GM13976 (cell line): ENCODE results near the gene PXN.

Experiments
- DNase-seq: peaks from one replicate; pipeline ENCODE4 v3.0.0; 2012; ENCODE audit warnings: low spot score
- in situ Hi-C: fragments of 300-500 bp; cut with MboI; formaldehyde crosslinking; loops from one replicate; pipeline ENCODE4 v1.12.0; 2022; ENCODE audit warnings: low sequenced_read_pairs, mixed read lengths, inconsistent platforms; ENCODE audit not compliant: unreplicated experiment
- TF ChIP-seq, protein P1 (sequence below): IDR thresholded peaks from 2 replicates; pipeline ENCODE4 v1.5.1; 2012; ENCODE audit warnings: borderline replicate concordance, mild to moderate bottlenecking; ENCODE audit not compliant: insufficient read depth; ENCODE audit errors: extremely low read depth, missing control alignments, control extremely low read depth

Gene PXN

DNA sequence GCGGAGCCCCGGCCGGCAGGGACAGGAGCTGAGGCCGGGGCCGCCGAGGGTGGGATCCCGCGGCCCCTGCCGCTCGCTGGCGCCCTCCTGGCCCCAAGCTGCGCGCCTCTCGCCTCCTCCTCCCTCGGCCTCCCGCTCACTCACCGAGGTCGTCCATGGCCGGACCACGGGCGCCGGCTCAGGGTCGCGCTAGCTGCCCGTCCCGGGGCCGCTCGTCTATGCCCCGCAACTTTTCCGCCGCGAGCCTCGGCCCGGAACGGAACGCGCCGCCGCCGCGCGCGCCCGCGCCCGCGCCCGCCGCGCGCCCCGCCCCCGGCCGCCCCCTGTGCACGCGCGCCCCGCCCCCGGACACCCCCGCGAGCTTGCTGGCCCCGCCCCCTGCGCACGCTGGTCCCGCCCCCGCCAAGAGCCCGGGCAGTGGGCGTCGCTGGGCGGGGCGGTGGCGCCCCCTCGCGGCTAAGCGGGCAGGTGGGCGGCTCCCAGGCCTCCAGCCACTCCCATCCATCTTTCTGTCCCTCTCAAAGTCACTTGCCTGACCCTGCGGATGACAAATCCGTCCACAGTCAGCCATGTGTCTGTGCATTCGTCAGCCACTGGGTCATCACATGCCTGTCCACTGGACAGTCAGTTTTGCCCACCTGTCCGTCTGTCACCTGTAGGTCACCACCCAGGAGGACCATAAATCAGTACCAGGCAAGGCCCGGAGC lies at the start of gene PXN:
PXN (minus strand) TSS at position 258 of the 707 bp plus-strand sequence; CDS start at position 157, 101 bp downstream.
- in situ Hi-C loops, result loop anchor here (5.0 kb wide), 1 partner anchor 38 kb away; no protein-coding TSS in a partner anchor
- DNase-seq, result peak; percentile 96
- TF ChIP-seq, protein P1, sequence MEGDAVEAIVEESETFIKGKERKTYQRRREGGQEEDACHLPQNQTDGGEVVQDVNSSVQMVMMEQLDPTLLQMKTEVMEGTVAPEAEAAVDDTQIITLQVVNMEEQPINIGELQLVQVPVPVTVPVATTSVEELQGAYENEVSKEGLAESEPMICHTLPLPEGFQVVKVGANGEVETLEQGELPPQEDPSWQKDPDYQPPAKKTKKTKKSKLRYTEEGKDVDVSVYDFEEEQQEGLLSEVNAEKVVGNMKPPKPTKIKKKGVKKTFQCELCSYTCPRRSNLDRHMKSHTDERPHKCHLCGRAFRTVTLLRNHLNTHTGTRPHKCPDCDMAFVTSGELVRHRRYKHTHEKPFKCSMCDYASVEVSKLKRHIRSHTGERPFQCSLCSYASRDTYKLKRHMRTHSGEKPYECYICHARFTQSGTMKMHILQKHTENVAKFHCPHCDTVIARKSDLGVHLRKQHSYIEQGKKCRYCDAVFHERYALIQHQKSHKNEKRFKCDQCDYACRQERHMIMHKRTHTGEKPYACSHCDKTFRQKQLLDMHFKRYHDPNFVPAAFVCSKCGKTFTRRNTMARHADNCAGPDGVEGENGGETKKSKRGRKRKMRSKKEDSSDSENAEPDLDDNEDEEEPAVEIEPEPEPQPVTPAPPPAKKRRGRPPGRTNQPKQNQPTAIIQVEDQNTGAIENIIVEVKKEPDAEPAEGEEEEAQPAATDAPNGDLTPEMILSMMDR, result peak; percentile 78

DNA sequence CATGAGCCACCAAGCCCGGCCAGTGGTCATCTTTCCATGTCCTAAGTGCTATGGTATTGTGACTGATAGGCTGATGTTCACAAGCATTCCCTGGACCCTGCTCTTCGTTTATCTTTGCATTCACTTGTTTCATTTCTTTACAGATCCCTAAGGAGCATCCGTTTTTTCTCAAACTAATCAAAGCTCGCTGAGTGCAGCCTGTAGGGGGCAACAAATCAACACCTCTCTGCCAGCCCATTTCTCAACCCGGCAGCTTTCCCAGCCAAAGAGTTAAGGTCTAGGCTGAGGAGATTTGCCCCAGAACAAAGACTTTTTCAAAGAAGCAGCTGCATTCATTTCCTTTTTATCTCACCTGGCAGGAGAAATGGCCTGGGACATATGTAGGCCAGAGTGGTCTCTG lies 48.7 kb upstream of the PXN start:
- TF ChIP-seq, protein P1, result no peak
- in situ Hi-C loops, result no loop called here
- DNase-seq, result no peak

DNA sequence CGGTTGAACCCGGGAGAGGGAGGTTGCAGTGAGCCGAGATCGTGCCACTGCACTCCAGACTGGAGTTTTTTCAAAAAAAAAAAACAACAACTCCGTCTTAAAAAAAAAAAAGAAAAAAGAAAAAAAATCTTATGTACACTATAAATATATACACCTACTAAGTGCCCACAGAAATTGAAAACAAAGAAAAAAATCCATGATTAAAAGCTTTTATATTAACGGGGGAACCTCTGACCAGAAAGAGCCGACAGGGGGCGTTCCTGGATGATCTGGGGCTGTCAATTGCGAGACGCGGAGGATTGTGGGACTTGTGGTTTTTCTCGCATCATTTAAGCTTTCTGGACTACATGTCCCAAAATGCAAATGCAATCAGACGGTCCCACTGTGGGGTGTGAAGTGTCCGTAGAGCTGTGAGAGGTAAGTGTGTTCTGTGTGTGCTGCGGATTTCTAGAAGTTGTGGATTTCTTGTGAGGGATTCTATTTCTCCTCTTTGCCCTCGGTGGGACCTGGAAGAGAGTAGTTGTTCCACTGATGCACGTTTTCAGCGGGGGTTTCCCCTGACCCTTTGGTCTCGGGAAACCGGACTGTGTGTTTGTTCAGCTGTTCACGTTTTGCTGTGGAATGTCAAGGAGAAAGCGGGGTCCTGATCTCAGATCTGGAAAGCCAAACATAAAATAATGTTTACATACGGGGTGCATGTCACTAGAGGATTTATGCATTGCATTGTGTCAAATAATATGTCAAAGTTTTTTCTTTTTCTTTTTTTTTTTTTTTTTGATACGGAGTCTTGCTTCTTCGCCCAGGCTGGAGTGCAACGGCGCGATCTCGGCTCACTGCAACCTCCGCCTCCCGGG lies 36.7 kb upstream of the PXN start, which contains the start of gene SIRT4:
SIRT4 (plus strand) TSS at position 360 of the 854 bp plus-strand sequence. CDS start 1,241 bp downstream, outside the sequence.
- in situ Hi-C loops, result no loop called here
- TF ChIP-seq, protein P1, result peak; percentile 75
- DNase-seq, result peak; percentile 94

DNA sequence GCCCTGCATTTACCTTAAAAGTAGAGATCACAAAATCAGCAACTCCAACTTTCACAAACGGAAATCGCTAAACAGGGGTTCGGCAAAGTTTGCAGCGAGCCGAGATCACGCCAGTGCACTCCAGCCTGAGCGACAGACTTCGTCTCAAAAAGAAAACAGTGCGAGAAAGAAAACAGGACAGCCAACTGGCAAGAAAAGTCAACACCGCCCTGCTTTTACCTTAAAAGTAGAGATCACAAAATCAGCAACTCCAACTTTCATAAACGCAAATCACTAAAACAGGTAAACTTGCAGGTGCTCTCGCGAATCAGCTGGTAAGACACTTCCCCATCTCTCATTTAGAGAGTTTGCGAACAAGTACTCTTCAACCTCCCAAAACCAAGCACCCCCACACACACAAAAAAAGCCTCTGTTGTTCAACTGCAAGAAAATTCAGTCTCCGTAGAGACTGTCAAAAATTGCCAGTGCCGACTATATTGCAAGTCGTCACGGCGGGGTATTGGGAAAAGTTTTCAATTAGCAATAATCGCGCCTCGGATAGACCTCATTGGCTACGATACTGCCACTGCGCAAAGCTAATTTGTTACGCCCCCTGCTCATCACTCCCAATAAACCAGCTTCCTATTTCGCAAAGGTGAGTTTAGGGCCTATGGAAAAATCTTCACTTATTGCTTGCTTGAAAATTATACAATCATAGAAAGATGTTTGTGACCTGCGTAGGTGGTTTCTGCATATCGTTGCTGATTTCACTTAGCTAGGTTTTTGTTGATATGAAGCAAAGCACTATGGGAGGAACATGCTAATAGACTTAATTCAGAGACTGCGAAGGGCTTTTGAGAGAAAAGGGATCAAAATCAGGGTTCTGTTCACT lies 27.4 kb upstream of the PXN start, which contains the start of gene RNU4-1:
RNU4-1 (minus strand) TSS at position 577 of the 871 bp plus-strand sequence.
- in situ Hi-C loops, result no loop called here
- DNase-seq, result peak; percentile 71
- TF ChIP-seq, protein P1, result no peak

DNA sequence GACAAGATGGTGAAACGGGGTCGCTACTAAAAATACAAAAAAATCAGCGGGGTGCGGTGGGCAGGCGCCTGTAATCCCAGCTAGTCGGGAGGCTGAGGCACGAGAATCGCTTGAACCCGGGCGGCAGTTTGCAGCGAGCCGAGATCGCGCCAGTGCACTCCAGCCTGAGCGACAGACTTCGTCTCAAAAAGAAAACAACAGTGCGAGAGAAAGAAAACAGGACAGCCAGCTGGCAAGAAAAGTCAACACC lies 26.8 kb upstream of the PXN start:
- in situ Hi-C loops, result no loop called here
- TF ChIP-seq, protein P1, result no peak
- no peak for DNase-seq
